B cell (primary cell): ENCODE measurements around the gene DHTKD1. TPM values are rescaled to one million over a fixed set of nuclear protein-coding genes. Genes with fewer than 3 reads are reported as not detected.

Experiments used
- ATAC-seq: fragments of 200-7000 bp; cut with Tn5 transposase; one replicate; pipeline ENCODE4 v1.10.0; 2021; ENCODE audit warnings: low read depth, mild to moderate bottlenecking, moderate number of reproducible peaks, moderate library complexity
- CTCF ChIA-PET: fragments of 350-600 bp; sonication (Branson Sonifier 250); formaldehyde crosslinking; loops from one replicate; lab custom pipeline; 2021; ENCODE audit warnings: antibody characterized with exemption, inconsistent platforms; lab: Charles Lee
- POLR2A ChIA-PET: fragments of 350-600 bp; sonication (Branson Sonifier 250); formaldehyde crosslinking; loops from one replicate; lab custom pipeline; 2021; ENCODE audit warnings: antibody characterized with exemption; lab: Charles Lee
- DNase-seq: peaks from one replicate; pipeline ENCODE4 v3.0.0; 2013
- H2AFZ ChIP-seq: 2 replicates; pipeline ENCODE4 v1.6.1; 2012; ENCODE audit warnings: mild to moderate bottlenecking, low read depth, low read length; ENCODE audit not compliant: insufficient read depth, poor library complexity, severe bottlenecking
- H3K27ac ChIP-seq, 2 donors: 1 replicate in 1 of 2; 2 replicates in 1 of 2; pipeline ENCODE4 v1.5.1; 2012 to 2013; ENCODE audit warnings: low read length in 2 of 2, mild to moderate bottlenecking in 2 of 2, moderate library complexity in 1 of 2
- H3K27me3 ChIP-seq, 4 experiments: fragments of 200-600 bp in 1 of 4; sonication (generic) in 1 of 4; replicated peaks in 1 of 4; 1 replicate in 2 of 4; 2 replicates in 2 of 4; pipeline versions ENCODE4 v1.6.1 to v1.7.0; 2013 to 2016; ENCODE audit warnings: low read length in 3 of 4, mild to moderate bottlenecking in 2 of 4, mixed read lengths in 1 of 4, moderate library complexity in 1 of 4; ENCODE audit not compliant: insufficient read depth in 4 of 4, control insufficient read depth in 3 of 4; ENCODE audit errors: control extremely low read depth in 1 of 4
- H3K36me3 ChIP-seq, 2 experiments: replicated peaks in 1 of 2; 1 replicate in 1 of 2; 2 replicates in 1 of 2; pipeline versions ENCODE4 v1.6.1 to v1.7.1; 2013; ENCODE audit warnings: low read length in 1 of 2; ENCODE audit not compliant: insufficient read depth in 2 of 2, control insufficient read depth in 1 of 2; ENCODE audit errors: control extremely low read depth in 1 of 2, extremely low read depth in 1 of 2
- H3K4me1 ChIP-seq, 2 donors: fragments of 200-600 bp in 1 of 2; sonication (generic) in 1 of 2; 1 replicate in 1 of 2; 2 replicates in 1 of 2; pipeline versions ENCODE4 v1.5.1 to v1.6.1; 2013 to 2017; ENCODE audit warnings: low read length in 2 of 2; ENCODE audit not compliant: control insufficient read depth in 2 of 2, insufficient read depth in 2 of 2
- H3K4me2 ChIP-seq: replicated peaks from 2 replicates; pipeline ENCODE3; 2012; ENCODE audit warnings: mild to moderate bottlenecking, low read depth, low read length; ENCODE audit not compliant: poor library complexity, severe bottlenecking
- H3K4me3 ChIP-seq, 5 experiments: fragments of 200-600 bp in 1 of 5; sonication (generic) in 1 of 5; 1 replicate in 3 of 5; 2 replicates in 2 of 5; pipeline versions ENCODE4 v1.5.1 to v1.7.0; 2011 to 2016; ENCODE audit warnings: low read length in 4 of 5, mild to moderate bottlenecking in 4 of 5, low read depth in 2 of 5, control low read depth in 1 of 5, moderate library complexity in 1 of 5; ENCODE audit not compliant: insufficient read depth in 1 of 5; ENCODE audit errors: control extremely low read depth in 1 of 5, extremely low read depth in 1 of 5
- H3K79me2 ChIP-seq: fragments of 200-600 bp; sonication (generic); one replicate; pipeline ENCODE4 v1.6.0; 2016; ENCODE audit warnings: low read length; ENCODE audit not compliant: control insufficient read depth, insufficient read depth
- H3K9ac ChIP-seq: fragments of 200-600 bp; sonication (generic); 2 replicates; pipeline ENCODE4 v1.6.1; 2017; ENCODE audit warnings: mild to moderate bottlenecking, low read length, moderate library complexity
- H3K9me3 ChIP-seq, 3 donors: one replicate each; pipeline versions ENCODE4 v1.6.1 to v1.7.1; 2013; ENCODE audit warnings: low read length in 2 of 3; ENCODE audit not compliant: control insufficient read depth in 2 of 3, insufficient read depth in 1 of 3; ENCODE audit errors: control extremely low read depth in 1 of 3
- H4K20me1 ChIP-seq: 2 replicates; pipeline ENCODE4 v1.6.0; 2012; ENCODE audit warnings: mild to moderate bottlenecking, low read length; ENCODE audit not compliant: insufficient read depth, control insufficient read depth, poor library complexity, severe bottlenecking
- H3K27ac Mint-ChIP-seq: one replicate; pipeline ENCODE4 v1.8.0; 2021; ENCODE audit warnings: mixed read lengths
- H3K27me3 Mint-ChIP-seq: one replicate; pipeline ENCODE4 v1.8.0; 2021; ENCODE audit warnings: mixed read lengths
- H3K4me1 Mint-ChIP-seq: one replicate; pipeline ENCODE4 v1.8.0; 2021; ENCODE audit warnings: mixed read lengths
- H3K4me3 Mint-ChIP-seq: one replicate; pipeline ENCODE4 v1.8.0; 2021; ENCODE audit warnings: mixed read lengths
- H3K9me3 Mint-ChIP-seq: one replicate; pipeline ENCODE4 v1.8.0; 2022; ENCODE audit warnings: mixed read lengths; ENCODE audit not compliant: insufficient read depth
- EZH2 ChIP-seq: IDR thresholded peaks from 2 replicates; pipeline ENCODE4 v1.6.1; 2012; ENCODE audit warnings: borderline replicate concordance, low read depth, mild to moderate bottlenecking, moderate library complexity, low read length; ENCODE audit not compliant: insufficient read depth, poor library complexity, severe bottlenecking
- WGBS: methylation state at CpG from one replicate; pipeline ENCODE4 v1.1.5; 2013; ENCODE audit warnings: missing lambda C conversion rate; ENCODE audit not compliant: insufficient coverage; 5-methylcytosine and 5-hydroxymethylcytosine counted together
- intact Hi-C: fragments of 100-400 bp; cut with micrococcal nuclease; formaldehyde crosslinking; loops from one replicate; pipeline ENCODE4 v1.10.0; 2022
- polyA plus RNA-seq: library from polyadenylated mRNA; depleted of rRNA; stranded (reverse); fragments of >200 nt; gene quantifications from 2 replicates; pipeline ENCODE4 v1.2.3, GENCODE V29; 2012
- total RNA-seq, 2 donors: library from RNA; stranded (reverse); fragments of 120-200 nt in 1 of 2; gene quantifications; 1 replicate in 1 of 2; 2 replicates in 1 of 2; pipeline versions ENCODE4 v1.2.3 to v1.2.4, GENCODE V29; 2013 to 2022
- TF ChIP-seq, protein P1 (sequence below): fragments of 200-600 bp; IDR thresholded peaks from one replicate; pipeline ENCODE4 v1.8.0; 2022; ENCODE audit warnings: antibody characterized with exemption, mild to moderate bottlenecking

DHTKD1 gene
- total and polyA plus RNA-seq, 2 donors (not counting 1 experiment from before 2014, with no cell fraction given): 22.7 to 72.3 TPM

DNA sequence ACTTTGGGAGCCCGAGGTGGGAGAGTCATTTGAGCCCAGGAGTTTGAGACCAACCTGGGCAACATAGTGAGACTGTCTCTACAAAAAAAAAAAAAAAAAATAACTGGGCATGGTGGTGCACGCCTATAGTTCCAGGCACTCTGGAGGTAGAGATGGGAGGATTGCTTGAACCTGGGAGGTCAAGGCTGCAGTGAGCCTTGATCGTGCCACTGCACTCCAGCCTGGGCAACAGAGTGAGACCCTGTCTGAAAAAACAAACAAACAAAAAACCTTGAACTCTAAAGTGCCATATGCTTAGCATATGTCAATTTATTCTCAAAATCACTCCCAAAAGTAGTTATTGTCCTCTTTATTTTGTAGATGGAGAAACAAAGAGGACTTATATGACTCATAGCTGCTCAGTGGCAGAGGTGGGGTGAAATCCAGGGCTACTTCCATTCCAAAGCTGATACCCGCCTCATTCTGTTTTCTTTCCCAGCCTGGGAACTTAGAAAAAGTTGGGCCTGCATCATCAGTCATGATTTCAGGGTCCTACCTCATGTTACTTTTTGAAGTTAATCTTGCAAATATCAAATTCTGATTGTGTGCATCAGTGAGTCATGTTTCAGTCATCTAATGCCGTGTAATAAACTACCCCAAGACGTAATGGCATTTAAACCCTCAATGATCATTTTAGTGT lies 13.3 kb downstream of the DHTKD1 start:
- Histone ChIP-seq H3K4me3 (no peak overlapping the region), H3K4me1 (peaks cover 19 to 34% of the 10 kb centered on the region in 2 donors), H3K27me3 (no peaks in the 10 kb centered on the region), H3K9me3 (no peaks in the 10 kb centered on the region), H3K27ac (no peak overlapping the region), H3K36me3 (peaks cover 3 to 43% of the 10 kb centered on the region in 2 experiments), H4K20me1 (no peaks in the 10 kb centered on the region), H3K4me2 (no peak overlapping the region), H3K9ac (no peak overlapping the region), H2AFZ (no peak overlapping the region), H3K79me2 (peaks cover 55% of the 10 kb centered on the region)
- Mint-ChIP-seq H3K9me3 (no peaks in the 10 kb centered on the region), H3K27ac (no peak overlapping the region), H3K4me1 (peaks cover 36% of the 10 kb centered on the region), H3K4me3 (no peak overlapping the region), H3K27me3 (no peaks in the 10 kb centered on the region)
- intact Hi-C loops: no loop called here
- ChIA-PET CTCF (interaction anchor here (0.7 kb wide), 1 partner anchor 97 kb away, joined by 3 read pairs; no protein-coding TSS in a partner anchor), POLR2A (no interaction called here)
- DNase-seq (no peak), ATAC-seq (no peak)
- WGBS: 100% methylated on average over 1 of the region's 6 CpGs
- TF ChIP-seq, protein P1, sequence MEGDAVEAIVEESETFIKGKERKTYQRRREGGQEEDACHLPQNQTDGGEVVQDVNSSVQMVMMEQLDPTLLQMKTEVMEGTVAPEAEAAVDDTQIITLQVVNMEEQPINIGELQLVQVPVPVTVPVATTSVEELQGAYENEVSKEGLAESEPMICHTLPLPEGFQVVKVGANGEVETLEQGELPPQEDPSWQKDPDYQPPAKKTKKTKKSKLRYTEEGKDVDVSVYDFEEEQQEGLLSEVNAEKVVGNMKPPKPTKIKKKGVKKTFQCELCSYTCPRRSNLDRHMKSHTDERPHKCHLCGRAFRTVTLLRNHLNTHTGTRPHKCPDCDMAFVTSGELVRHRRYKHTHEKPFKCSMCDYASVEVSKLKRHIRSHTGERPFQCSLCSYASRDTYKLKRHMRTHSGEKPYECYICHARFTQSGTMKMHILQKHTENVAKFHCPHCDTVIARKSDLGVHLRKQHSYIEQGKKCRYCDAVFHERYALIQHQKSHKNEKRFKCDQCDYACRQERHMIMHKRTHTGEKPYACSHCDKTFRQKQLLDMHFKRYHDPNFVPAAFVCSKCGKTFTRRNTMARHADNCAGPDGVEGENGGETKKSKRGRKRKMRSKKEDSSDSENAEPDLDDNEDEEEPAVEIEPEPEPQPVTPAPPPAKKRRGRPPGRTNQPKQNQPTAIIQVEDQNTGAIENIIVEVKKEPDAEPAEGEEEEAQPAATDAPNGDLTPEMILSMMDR: no peak
- no peak for TF ChIP-seq EZH2

GRCh38 chr10:12088919-12089318 lies 20.2 kb downstream of the DHTKD1 start:
- Histone ChIP-seq H4K20me1 (peaks cover 6% of the 10 kb centered on the region), H3K9me3 (no peaks in the 10 kb centered on the region), H3K79me2 (peaks cover 30% of the 10 kb centered on the region), H3K4me1 (no peaks in the 10 kb centered on the region), H3K4me3 (no peak overlapping the region), H3K27ac (no peak overlapping the region), H3K27me3 (no peaks in the 10 kb centered on the region), H3K9ac (no peak overlapping the region), H3K36me3 (peaks cover 12 to 81% of the 10 kb centered on the region in 2 experiments), H2AFZ (no peak overlapping the region), H3K4me2 (no peak overlapping the region)
- no peak for ATAC-seq
- Mint-ChIP-seq H3K27ac (peak overlapping the region; percentile 61), H3K9me3 (no peaks in the 10 kb centered on the region), H3K4me1 (no peaks in the 10 kb centered on the region), H3K4me3 (no peak overlapping the region), H3K27me3 (no peaks in the 10 kb centered on the region)
- intact Hi-C loops: no loop called here
- TF ChIP-seq, protein P1: no peak
- no peak for TF ChIP-seq EZH2
- 95% methylated on average over 14 of the region's 14 CpGs for WGBS
- ChIA-PET CTCF (no interaction called here), POLR2A (no interaction called here)
- no peak for DNase-seq
